ENCODE measurements around the gene NELL1. TPM values are rescaled to one million over a fixed set of nuclear protein-coding genes. Genes with fewer than 3 reads are reported as not detected.

The NELL1 gene
- total RNA-seq, 1 experiment from 2014 or later: 0.22 TPM

DNA sequence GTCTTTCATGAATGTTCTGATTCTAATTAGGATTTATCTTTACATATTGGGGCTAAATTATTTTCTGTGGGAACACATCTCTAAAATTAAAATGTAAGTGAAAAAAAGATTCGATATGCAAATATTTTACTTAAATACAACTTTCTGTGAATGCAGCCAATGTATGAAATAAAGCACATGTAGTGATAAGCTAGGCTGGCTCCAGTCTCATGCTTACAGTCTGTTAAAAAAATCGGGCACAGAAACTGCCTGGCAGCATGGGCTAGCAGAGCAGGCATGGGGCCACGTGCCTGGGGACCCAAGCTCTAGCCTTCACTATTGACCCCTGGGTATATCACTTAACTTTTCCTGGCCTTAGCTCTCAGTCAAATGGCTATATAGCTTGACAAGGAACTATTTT, 46.5 kb downstream of the NELL1 start:
- Histone ChIP-seq H3K9ac (ENCODE audit: extremely low read depth, insufficient read length, low read length) (no peak overlapping the region), H2AFZ (ENCODE audit: low read length) (no peak overlapping the region), H3K18ac (ENCODE audit: insufficient read length, low read depth, low read length) (no peak overlapping the region), H3K27me3 (ENCODE audit: insufficient read depth, low read length) (no peaks in the 10 kb centered on the region), H3K4me2 (ENCODE audit: insufficient read depth, insufficient read length, low read length) (no peak overlapping the region), H3T11ph (ENCODE audit: low read length) (no peak overlapping the region), H2BK5ac (ENCODE audit: insufficient read length, low read length) (no peak overlapping the region), H3K23ac (ENCODE audit: insufficient read length, low read depth, low read length) (no peak overlapping the region), H3K56ac (ENCODE audit: insufficient read length, low read depth, low read length) (no peak overlapping the region), H2BK12ac (ENCODE audit: insufficient read length, low read depth, low read length) (no peak overlapping the region), H3K79me2 (ENCODE audit: insufficient read depth, low read length) (no peaks in the 10 kb centered on the region), H2BK15ac (ENCODE audit: low read depth, low read length) (no peak overlapping the region), H2BK20ac (ENCODE audit: low read depth, low read length, poor library complexity, severe bottlenecking) (no peak overlapping the region), H4K20me1 (ENCODE audit: control insufficient read depth, insufficient read depth, insufficient read length) (no peaks in the 10 kb centered on the region), H4K8ac (replicated peaks; ENCODE audit: insufficient read length, low read depth, low read length) (no peak overlapping the region), H3K4me1 (ENCODE audit: insufficient read depth, low read length) (no peaks in the 10 kb centered on the region), H3K4ac (ENCODE audit: low read depth, low read length) (no peak overlapping the region), H4K91ac (ENCODE audit: insufficient read length, low read depth, low read length) (no peak overlapping the region), H2BK120ac (ENCODE audit: low read depth, low read length, poor library complexity, severe bottlenecking) (no peak overlapping the region), H3K14ac (ENCODE audit: insufficient read depth, low read length) (no peak overlapping the region), H3K9me3 (ENCODE audit: control insufficient read depth, low read depth, low read length) (no peaks in the 10 kb centered on the region), H3K23me2 (ENCODE audit: insufficient read length, low read depth, low read length, poor library complexity, severe bottlenecking) (no peaks in the 10 kb centered on the region), H3K79me1 (ENCODE audit: insufficient read depth, low read depth, low read length, poor library complexity, severe bottlenecking) (no peaks in the 10 kb centered on the region), H3K27ac (ENCODE audit: insufficient read length, low read depth, low read length) (no peak overlapping the region), H2AK5ac (ENCODE audit: insufficient read length, low read length) (no peak overlapping the region), H4K5ac (ENCODE audit: insufficient read length, low read depth, low read length) (no peak overlapping the region)
- TF ChIP-seq, protein P1, sequence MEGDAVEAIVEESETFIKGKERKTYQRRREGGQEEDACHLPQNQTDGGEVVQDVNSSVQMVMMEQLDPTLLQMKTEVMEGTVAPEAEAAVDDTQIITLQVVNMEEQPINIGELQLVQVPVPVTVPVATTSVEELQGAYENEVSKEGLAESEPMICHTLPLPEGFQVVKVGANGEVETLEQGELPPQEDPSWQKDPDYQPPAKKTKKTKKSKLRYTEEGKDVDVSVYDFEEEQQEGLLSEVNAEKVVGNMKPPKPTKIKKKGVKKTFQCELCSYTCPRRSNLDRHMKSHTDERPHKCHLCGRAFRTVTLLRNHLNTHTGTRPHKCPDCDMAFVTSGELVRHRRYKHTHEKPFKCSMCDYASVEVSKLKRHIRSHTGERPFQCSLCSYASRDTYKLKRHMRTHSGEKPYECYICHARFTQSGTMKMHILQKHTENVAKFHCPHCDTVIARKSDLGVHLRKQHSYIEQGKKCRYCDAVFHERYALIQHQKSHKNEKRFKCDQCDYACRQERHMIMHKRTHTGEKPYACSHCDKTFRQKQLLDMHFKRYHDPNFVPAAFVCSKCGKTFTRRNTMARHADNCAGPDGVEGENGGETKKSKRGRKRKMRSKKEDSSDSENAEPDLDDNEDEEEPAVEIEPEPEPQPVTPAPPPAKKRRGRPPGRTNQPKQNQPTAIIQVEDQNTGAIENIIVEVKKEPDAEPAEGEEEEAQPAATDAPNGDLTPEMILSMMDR (conservative IDR thresholded peaks at IDR 0.05): no peak
- DNase-seq: no peak
- H3K4me1 Mint-ChIP-seq: no peaks in the 10 kb centered on the region
- H3K27me3 Mint-ChIP-seq (ENCODE audit: low read depth): no peaks in the 10 kb centered on the region; the same call in 1 of the 2 replicates
- no peaks in the 10 kb centered on the region for H3K9me3 Mint-ChIP-seq
- H3K27ac Mint-ChIP-seq: no peak overlapping the region
- WGBS (ENCODE audit: extremely low coverage, insufficient read length, low lambda C conversion rate): no CpG with 5 or more reads among the region's 3 CpGs
- no peaks in the 10 kb centered on the region for H3K36me3 Mint-ChIP-seq (ENCODE audit: insufficient read depth in 1 of 3, low read depth in 3 of 3)
- H3K4me3 Mint-ChIP-seq: no peak overlapping the region

Data from H9 (cell line).